HL-60 (cell line): Measurements from ENCODE around the gene PPP3CA.

ENCODE experiments used
- POLR2AphosphoS5 ChIP-seq: IDR thresholded peaks from 2 replicates; pipeline ENCODE4 v1.6.1; 2012; ENCODE audit warnings: low read depth
- TF ChIP-seq, protein P1 (sequence below): IDR thresholded peaks from one replicate; pipeline ENCODE4 v1.5.1; 2011; ENCODE audit warnings: low read length, control low read depth, inconsistent platforms; ENCODE audit not compliant: insufficient read depth
- TF ChIP-seq, protein P2 (sequence below): IDR thresholded peaks from 2 replicates; pipeline ENCODE4 v1.6.1; 2012; ENCODE audit warnings: low read depth; ENCODE audit not compliant: insufficient replicate concordance

GRCh38 chr4:101198682-101199339 lies 148.5 kb downstream of the PPP3CA start:
- TF ChIP-seq, protein P1, sequence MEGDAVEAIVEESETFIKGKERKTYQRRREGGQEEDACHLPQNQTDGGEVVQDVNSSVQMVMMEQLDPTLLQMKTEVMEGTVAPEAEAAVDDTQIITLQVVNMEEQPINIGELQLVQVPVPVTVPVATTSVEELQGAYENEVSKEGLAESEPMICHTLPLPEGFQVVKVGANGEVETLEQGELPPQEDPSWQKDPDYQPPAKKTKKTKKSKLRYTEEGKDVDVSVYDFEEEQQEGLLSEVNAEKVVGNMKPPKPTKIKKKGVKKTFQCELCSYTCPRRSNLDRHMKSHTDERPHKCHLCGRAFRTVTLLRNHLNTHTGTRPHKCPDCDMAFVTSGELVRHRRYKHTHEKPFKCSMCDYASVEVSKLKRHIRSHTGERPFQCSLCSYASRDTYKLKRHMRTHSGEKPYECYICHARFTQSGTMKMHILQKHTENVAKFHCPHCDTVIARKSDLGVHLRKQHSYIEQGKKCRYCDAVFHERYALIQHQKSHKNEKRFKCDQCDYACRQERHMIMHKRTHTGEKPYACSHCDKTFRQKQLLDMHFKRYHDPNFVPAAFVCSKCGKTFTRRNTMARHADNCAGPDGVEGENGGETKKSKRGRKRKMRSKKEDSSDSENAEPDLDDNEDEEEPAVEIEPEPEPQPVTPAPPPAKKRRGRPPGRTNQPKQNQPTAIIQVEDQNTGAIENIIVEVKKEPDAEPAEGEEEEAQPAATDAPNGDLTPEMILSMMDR: no peak
- no peak for TF ChIP-seq POLR2AphosphoS5
- TF ChIP-seq, protein P2, sequence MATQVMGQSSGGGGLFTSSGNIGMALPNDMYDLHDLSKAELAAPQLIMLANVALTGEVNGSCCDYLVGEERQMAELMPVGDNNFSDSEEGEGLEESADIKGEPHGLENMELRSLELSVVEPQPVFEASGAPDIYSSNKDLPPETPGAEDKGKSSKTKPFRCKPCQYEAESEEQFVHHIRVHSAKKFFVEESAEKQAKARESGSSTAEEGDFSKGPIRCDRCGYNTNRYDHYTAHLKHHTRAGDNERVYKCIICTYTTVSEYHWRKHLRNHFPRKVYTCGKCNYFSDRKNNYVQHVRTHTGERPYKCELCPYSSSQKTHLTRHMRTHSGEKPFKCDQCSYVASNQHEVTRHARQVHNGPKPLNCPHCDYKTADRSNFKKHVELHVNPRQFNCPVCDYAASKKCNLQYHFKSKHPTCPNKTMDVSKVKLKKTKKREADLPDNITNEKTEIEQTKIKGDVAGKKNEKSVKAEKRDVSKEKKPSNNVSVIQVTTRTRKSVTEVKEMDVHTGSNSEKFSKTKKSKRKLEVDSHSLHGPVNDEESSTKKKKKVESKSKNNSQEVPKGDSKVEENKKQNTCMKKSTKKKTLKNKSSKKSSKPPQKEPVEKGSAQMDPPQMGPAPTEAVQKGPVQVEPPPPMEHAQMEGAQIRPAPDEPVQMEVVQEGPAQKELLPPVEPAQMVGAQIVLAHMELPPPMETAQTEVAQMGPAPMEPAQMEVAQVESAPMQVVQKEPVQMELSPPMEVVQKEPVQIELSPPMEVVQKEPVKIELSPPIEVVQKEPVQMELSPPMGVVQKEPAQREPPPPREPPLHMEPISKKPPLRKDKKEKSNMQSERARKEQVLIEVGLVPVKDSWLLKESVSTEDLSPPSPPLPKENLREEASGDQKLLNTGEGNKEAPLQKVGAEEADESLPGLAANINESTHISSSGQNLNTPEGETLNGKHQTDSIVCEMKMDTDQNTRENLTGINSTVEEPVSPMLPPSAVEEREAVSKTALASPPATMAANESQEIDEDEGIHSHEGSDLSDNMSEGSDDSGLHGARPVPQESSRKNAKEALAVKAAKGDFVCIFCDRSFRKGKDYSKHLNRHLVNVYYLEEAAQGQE: no peak
